Right lobe of liver (tissue), 4 donors: ENCODE measurements around the gene CSF1.

Experiments used
- CTCF ChIP-seq, 4 donors: fragments of 200-600 bp in 3 of 4; fragments of 450-650 bp in 1 of 4; IDR thresholded peaks; one replicate each; pipeline versions ENCODE4 v1.5.1 to v1.8.0; 2016 to 2022; ENCODE audit warnings: antibody characterized with exemption in 4 of 4, mild to moderate bottlenecking in 2 of 4
- POLR2A ChIP-seq: fragments of 450-650 bp; IDR thresholded peaks from one replicate; pipeline ENCODE4 v1.6.1; 2017; ENCODE audit warnings: antibody characterized with exemption, mild to moderate bottlenecking
- donor health status: DM: no; HTN: no; CAD: no.
- donor health status: DM: no; HTN: no; CAD: no.
- donor health status: DM: no; HTN: yes; CAD: no.

- no peak for TF ChIP-seq CTCF (IDR thresholded peaks at IDR 0.05)
- no peak for TF ChIP-seq POLR2A
Observed at GRCh38 chr1:109894823-109895719, 15.6 kb upstream of the CSF1 start.
